Smooth muscle cell (in vitro differentiated cells): ENCODE measurements around the gene PLD4. TPM values are rescaled to one million over a fixed set of nuclear protein-coding genes. Genes with fewer than 3 reads are reported as not detected.

Experiments used
- DNase-seq: peaks from one replicate; lab custom pipeline; 2025; ENCODE audit not compliant: unreplicated experiment; lab: John Stamatoyannopoulos, UW
- H2AFZ ChIP-seq: fragments of 200-600 bp; sonication (generic); 2 replicates; pipeline ENCODE4 v1.6.0; 2016; ENCODE audit warnings: antibody characterized with exemption, low read depth, mild to moderate bottlenecking
- H3F3A ChIP-seq: fragments of 200-600 bp; sonication (generic); 2 replicates; pipeline ENCODE4 v1.6.0; 2017; ENCODE audit warnings: antibody characterized with exemption, low read depth
- H3K27ac ChIP-seq: fragments of 200-600 bp; sonication (generic); 2 replicates; pipeline ENCODE4 v1.5.1; 2016; ENCODE audit warnings: low read depth, mild to moderate bottlenecking
- H3K27me3 ChIP-seq: fragments of 200-600 bp; sonication (generic); 2 replicates; pipeline ENCODE4 v1.6.1; 2016; ENCODE audit warnings: low read depth, mild to moderate bottlenecking
- H3K36me3 ChIP-seq: fragments of 200-600 bp; sonication (generic); 2 replicates; pipeline ENCODE4 v1.5.1; 2016; ENCODE audit warnings: low read depth
- H3K4me1 ChIP-seq: fragments of 200-600 bp; sonication (generic); 2 replicates; pipeline ENCODE4 v1.5.1; 2016; ENCODE audit warnings: low read depth
- H3K4me2 ChIP-seq: fragments of 200-600 bp; sonication (generic); 2 replicates; pipeline ENCODE4 v1.6.0; 2016; ENCODE audit warnings: mild to moderate bottlenecking
- H3K4me3 ChIP-seq: fragments of 200-600 bp; sonication (generic); 2 replicates; pipeline ENCODE4 v1.5.1; 2016; ENCODE audit warnings: mild to moderate bottlenecking
- H3K79me2 ChIP-seq: fragments of 200-600 bp; sonication (generic); 2 replicates; pipeline ENCODE4 v1.6.0; 2016; ENCODE audit warnings: low read depth, mild to moderate bottlenecking
- H3K9ac ChIP-seq: fragments of 200-600 bp; sonication (generic); 2 replicates; pipeline ENCODE4 v1.6.0; 2016; ENCODE audit warnings: low read depth
- H3K9me3 ChIP-seq: fragments of 200-600 bp; sonication (generic); replicated peaks from 2 replicates; pipeline ENCODE4 v1.5.1; 2016; ENCODE audit warnings: low read depth
- H4K20me1 ChIP-seq: fragments of 200-600 bp; sonication (generic); 2 replicates; pipeline ENCODE4 v1.6.0; 2016; ENCODE audit warnings: low read depth
- WGBS: methylation state at CpG from one replicate; pipeline ENCODE4 v1.1.7; 2016; ENCODE audit warnings: low lambda C conversion rate; 5-methylcytosine and 5-hydroxymethylcytosine counted together
- polyA plus RNA-seq: library from polyadenylated mRNA; unstranded; fragments of >200 nt; fragmentation: Nextera tagmentation; extraction: Ambion mirVana; gene quantifications from 2 replicates; pipeline ENCODE4 v1.2.1, GENCODE V29; 2016
- total RNA-seq: library from RNA; depleted of rRNA; stranded (reverse); fragments of >200 nt; gene quantifications from 2 replicates; pipeline ENCODE4 v1.2.3, GENCODE V29; 2014
- TF ChIP-seq, protein P1 (sequence below): fragments of 200-600 bp; sonication (generic); IDR thresholded peaks from 2 replicates; pipeline ENCODE4 v1.5.1; 2017; ENCODE audit warnings: borderline replicate concordance, mild to moderate bottlenecking, antibody characterized with exemption; ENCODE audit not compliant: insufficient read depth, poor library complexity, severe bottlenecking

The PLD4 gene
- total and polyA plus RNA-seq, 2 experiments from 2014 or later, result 0.06 to 0.09 TPM

DNA sequence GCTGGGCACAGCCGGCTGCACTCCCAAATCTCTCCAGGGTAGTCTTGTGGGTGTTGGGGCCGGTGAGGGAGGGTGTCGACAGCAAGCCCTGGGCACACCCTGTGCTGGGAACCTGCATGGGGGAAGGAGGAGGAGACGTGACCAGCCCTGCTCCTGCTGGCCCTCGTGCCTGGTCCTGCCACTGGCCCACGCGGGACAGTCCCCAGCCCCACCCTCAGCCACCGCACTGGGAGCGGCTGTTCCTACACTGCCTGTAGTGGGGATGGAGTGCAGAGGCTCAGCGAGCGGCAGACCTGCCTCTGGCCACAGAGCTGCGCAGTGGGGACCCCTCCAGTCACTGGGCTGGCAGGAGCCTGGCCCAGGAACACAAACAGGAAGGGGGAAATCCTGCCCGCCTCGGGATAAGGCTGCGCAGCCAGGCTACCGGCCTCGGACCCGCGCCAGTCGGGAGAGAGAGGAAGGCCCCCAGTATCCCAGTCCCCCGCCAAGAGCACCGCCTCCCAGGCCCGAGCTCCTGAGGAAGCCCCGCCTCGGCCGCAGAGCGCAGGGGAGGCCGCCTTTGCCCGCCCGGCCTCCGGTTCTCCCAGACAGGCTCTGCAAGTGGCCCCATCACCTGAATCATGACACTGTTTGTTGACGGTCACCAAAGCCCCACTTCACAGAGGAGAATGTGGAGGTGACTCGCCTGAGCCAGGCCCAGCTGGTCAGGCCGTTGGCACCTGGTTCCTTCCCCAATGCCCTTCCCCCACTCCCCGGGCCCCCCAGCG, 42.9 kb downstream of the PLD4 start:
- H3F3A ChIP-seq, result no peaks in the 10 kb centered on the region
- peak overlapping the region; percentile 73 for H2AFZ ChIP-seq
- peak overlapping the region; percentile 88 for H3K4me2 ChIP-seq
- no peak for DNase-seq
- H3K9ac ChIP-seq, result peak overlapping the region; percentile 8
- no peaks in the 10 kb centered on the region for H3K9me3 ChIP-seq
- no peaks in the 10 kb centered on the region for H3K36me3 ChIP-seq
- 12% methylated on average over 36 of the region's 36 CpGs for WGBS
- H3K27me3 ChIP-seq, result no peaks in the 10 kb centered on the region
- peak overlapping the region; percentile 56 for H3K27ac ChIP-seq
- H3K4me3 ChIP-seq, result peak overlapping the region; percentile 36
- H3K4me1 ChIP-seq, result peaks cover 18% of the 10 kb centered on the region
- peaks cover 28% of the 10 kb centered on the region for H4K20me1 ChIP-seq
- no peaks in the 10 kb centered on the region for H3K79me2 ChIP-seq
- TF ChIP-seq, protein P1, sequence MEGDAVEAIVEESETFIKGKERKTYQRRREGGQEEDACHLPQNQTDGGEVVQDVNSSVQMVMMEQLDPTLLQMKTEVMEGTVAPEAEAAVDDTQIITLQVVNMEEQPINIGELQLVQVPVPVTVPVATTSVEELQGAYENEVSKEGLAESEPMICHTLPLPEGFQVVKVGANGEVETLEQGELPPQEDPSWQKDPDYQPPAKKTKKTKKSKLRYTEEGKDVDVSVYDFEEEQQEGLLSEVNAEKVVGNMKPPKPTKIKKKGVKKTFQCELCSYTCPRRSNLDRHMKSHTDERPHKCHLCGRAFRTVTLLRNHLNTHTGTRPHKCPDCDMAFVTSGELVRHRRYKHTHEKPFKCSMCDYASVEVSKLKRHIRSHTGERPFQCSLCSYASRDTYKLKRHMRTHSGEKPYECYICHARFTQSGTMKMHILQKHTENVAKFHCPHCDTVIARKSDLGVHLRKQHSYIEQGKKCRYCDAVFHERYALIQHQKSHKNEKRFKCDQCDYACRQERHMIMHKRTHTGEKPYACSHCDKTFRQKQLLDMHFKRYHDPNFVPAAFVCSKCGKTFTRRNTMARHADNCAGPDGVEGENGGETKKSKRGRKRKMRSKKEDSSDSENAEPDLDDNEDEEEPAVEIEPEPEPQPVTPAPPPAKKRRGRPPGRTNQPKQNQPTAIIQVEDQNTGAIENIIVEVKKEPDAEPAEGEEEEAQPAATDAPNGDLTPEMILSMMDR, result no peak

DNA sequence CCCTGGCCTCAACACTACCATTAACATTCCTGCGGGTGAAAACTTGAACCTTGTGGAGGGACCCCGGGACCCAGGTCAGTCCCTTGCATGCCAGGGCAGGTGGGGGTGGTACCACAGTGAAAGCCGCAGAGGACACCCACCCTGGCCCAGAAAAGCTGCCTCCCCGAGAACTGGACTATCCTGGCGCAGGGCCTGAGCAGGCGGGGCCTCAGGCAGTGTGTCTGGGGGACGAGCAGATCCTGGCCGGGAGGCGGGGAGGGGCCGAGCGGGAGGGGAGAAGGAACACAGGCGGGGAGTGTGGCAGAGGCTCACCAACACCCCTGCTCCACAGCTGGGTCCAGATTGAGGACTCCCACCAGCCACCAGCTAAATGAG, 43.5 kb downstream of the PLD4 start:
- H3K27ac ChIP-seq, result peak overlapping the region; percentile 56

DNA sequence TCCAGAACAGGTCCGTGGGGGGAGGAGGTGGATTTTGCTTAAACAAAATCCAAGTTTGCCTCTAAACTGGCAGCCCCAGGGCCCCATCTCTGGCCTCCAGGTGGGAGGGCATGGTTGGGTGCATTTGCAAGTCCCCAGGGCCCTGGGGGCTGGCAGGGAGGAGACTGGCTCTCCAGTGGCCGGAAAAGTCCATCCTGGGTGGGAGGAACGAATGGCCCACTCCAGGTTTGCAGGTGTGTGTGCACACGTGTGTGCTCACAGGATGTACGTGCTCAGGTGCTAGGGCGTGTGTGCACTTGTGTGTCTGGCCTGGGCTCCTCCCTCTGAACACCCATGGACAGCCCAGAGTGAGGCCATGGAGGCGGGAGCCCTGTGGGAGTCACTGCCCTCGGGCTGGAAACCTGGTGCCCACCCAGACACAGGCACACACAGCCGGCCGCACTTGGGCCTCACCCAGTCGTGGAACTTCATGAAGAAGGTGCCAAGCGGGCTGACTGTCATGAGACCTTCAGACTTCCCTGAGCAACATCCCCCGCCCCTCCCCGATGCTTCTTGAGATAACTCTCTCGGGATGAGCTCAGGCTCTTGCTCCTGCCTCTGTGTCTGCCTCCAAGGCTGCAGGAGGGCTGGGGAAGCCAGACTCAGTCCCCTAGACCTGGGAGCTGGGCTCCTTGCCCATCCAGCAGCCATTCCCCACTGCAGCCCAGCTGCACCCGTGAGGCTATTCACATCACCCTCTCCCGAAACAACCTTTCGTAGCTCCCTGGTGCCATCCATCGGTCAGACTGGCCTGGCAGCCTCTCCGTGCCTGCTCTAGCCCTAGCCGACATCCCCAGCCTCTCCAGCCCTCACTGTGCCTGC, 44.1 kb downstream of the PLD4 start:
- DNase-seq, result no peak
- peaks cover 20% of the 10 kb centered on the region for H4K20me1 ChIP-seq
- peak overlapping the region; percentile 88 for H3K4me2 ChIP-seq
- WGBS, result 54% methylated on average over 21 of the region's 21 CpGs
- no peaks in the 10 kb centered on the region for H3K27me3 ChIP-seq
- H3F3A ChIP-seq, result peaks cover 3% of the 10 kb centered on the region
- H3K4me1 ChIP-seq, result peaks cover 28% of the 10 kb centered on the region
- TF ChIP-seq, protein P1, result no peak
- no peak overlapping the region for H2AFZ ChIP-seq
- H3K9me3 ChIP-seq, result no peaks in the 10 kb centered on the region
- H3K27ac ChIP-seq, result peak overlapping the region; percentile 56
- H3K4me3 ChIP-seq, result peak overlapping the region; percentile 36
- no peak overlapping the region for H3K9ac ChIP-seq
- H3K36me3 ChIP-seq, result no peaks in the 10 kb centered on the region
- H3K79me2 ChIP-seq, result no peaks in the 10 kb centered on the region

More for the DNA sequence above, 43.5 kb downstream of the PLD4 start:
- no peaks in the 10 kb centered on the region for H3K9me3 ChIP-seq
- peak overlapping the region; percentile 73 for H2AFZ ChIP-seq
- peaks cover 23% of the 10 kb centered on the region for H3K4me1 ChIP-seq
- no peaks in the 10 kb centered on the region for H3K36me3 ChIP-seq
- peak; percentile 47 for DNase-seq
- no peak overlapping the region for H3K9ac ChIP-seq
- no peaks in the 10 kb centered on the region for H3F3A ChIP-seq
- peak overlapping the region; percentile 36 for H3K4me3 ChIP-seq
- no peaks in the 10 kb centered on the region for H3K79me2 ChIP-seq
- peaks cover 22% of the 10 kb centered on the region for H4K20me1 ChIP-seq
- 3% methylated on average over 12 of the region's 12 CpGs for WGBS
- no peaks in the 10 kb centered on the region for H3K27me3 ChIP-seq
- H3K4me2 ChIP-seq, result peak overlapping the region; percentile 88
- TF ChIP-seq, protein P1, result no peak
